K562 (cell line): ENCODE data around the gene UBE2M. TPM values are rescaled to one million over a fixed set of nuclear protein-coding genes. Genes with fewer than 3 reads are reported as not detected.

Experiments used
- EP300 ChIP-seq: IDR thresholded peaks from 2 replicates; pipeline ENCODE4 v1.6.1; 2012; ENCODE audit warnings: low read length, improper control_type of control experiment
- ESRRB ChIP-seq: fragments of 250-450 bp; sonication (Bioruptor Pico); IDR thresholded peaks from 2 replicates; pipeline ENCODE4 v1.5.0; 2020; ENCODE audit warnings: mild to moderate bottlenecking, moderate library complexity, borderline replicate concordance
- EWSR1 ChIP-seq: fragments of 450-650 bp; IDR thresholded peaks from 2 replicates; pipeline ENCODE4 v1.6.1; 2018; ENCODE audit warnings: borderline replicate concordance, mild to moderate bottlenecking, low read depth, moderate library complexity; ENCODE audit not compliant: partially characterized antibody
- GTF3C2 ChIP-seq: IDR thresholded peaks from 3 replicates; pipeline ENCODE4 v1.6.1; 2011; ENCODE audit warnings: borderline replicate concordance, mild to moderate bottlenecking, moderate library complexity; ENCODE audit not compliant: insufficient read length; ENCODE audit errors: extremely low read depth
- HMG20A ChIP-seq: fragments of 450-650 bp; formaldehyde crosslinking; conservative IDR thresholded peaks from 2 replicates; pipeline ENCODE4 v1.4.0; 2020; ENCODE audit warnings: mild to moderate bottlenecking, mixed read lengths
- HNRNPH1 ChIP-seq: fragments of 200-400 bp; formaldehyde crosslinking; optimal IDR thresholded peaks from 2 replicates; pipeline ENCODE3; 2017; ENCODE audit warnings: low read depth, mild to moderate bottlenecking, low read length, moderate library complexity
- HNRNPK ChIP-seq: fragments of 200-400 bp; formaldehyde crosslinking; IDR thresholded peaks from one replicate; pipeline ENCODE4 v1.6.1; 2018; ENCODE audit warnings: mild to moderate bottlenecking, low read depth, low read length; ENCODE audit not compliant: poor library complexity, severe bottlenecking
- KLF1 ChIP-seq: fragments of 450-650 bp; IDR thresholded peaks from 2 replicates; pipeline ENCODE4 v1.6.1; 2016; ENCODE audit warnings: missing genetic modification characterization, missing compliant biosample characterization
- LCOR ChIP-seq: sonication (generic); formaldehyde crosslinking; IDR thresholded peaks from 2 replicates; pipeline ENCODE4 v1.8.0; 2022; ENCODE audit warnings: mild to moderate bottlenecking, missing genetic modification reagents
- NCOA6 ChIP-seq: fragments of 450-650 bp; IDR thresholded peaks from 2 replicates; pipeline ENCODE4 v1.6.1; 2017; ENCODE audit warnings: mild to moderate bottlenecking
- NR2C1 ChIP-seq, 2 experiments: fragments of 450-650 bp; IDR thresholded peaks; 2 replicates each; pipeline ENCODE4 v1.6.1; 2017; ENCODE audit warnings: mild to moderate bottlenecking in 2 of 2, antibody characterized with exemption in 1 of 2, inconsistent platforms in 1 of 2, missing compliant biosample characterization in 1 of 2, missing genetic modification characterization in 1 of 2
- NRF1 ChIP-seq, 2 experiments: fragments of 450-650 bp; IDR thresholded peaks in 1 of 2; conservative IDR thresholded peaks in 1 of 2; 2 replicates each; pipeline ENCODE4 v1.6.1; 2014; ENCODE audit warnings: mild to moderate bottlenecking in 2 of 2
- OTX1 ChIP-seq: fragments of 450-650 bp; formaldehyde crosslinking; IDR thresholded peaks from 2 replicates; pipeline ENCODE4 v1.4.0; 2022; ENCODE audit warnings: mild to moderate bottlenecking
- TAF15 ChIP-seq: fragments of 200-400 bp; formaldehyde crosslinking; IDR thresholded peaks from 2 replicates; pipeline ENCODE4 v1.6.1; 2017; ENCODE audit warnings: mild to moderate bottlenecking, low read depth, low read length, moderate library complexity
- THRA ChIP-seq: fragments of 450-650 bp; IDR thresholded peaks from 2 replicates; pipeline ENCODE4 v1.6.1; 2017; ENCODE audit warnings: mild to moderate bottlenecking, moderate library complexity
- ZBED1 ChIP-seq: IDR thresholded peaks from 2 replicates; pipeline ENCODE4 v1.6.1; 2014
- ZBTB7A ChIP-seq: IDR thresholded peaks from 2 replicates; pipeline ENCODE4 v1.6.1; 2011; ENCODE audit warnings: low read depth, mild to moderate bottlenecking, low read length, moderate library complexity, borderline replicate concordance; ENCODE audit not compliant: control insufficient read depth
- ZFPM2 ChIP-seq: fragments of 250-450 bp; sonication (Bioruptor Pico); IDR thresholded peaks from 2 replicates; pipeline ENCODE4 v1.5.1; 2022; ENCODE audit warnings: mild to moderate bottlenecking
- ZNF143 ChIP-seq: sonication (generic); formaldehyde crosslinking; IDR thresholded peaks from 2 replicates; pipeline ENCODE4 v1.9.0; 2022; ENCODE audit warnings: mild to moderate bottlenecking, missing genetic modification reagents
- ZNF592 ChIP-seq: fragments of 450-650 bp; IDR thresholded peaks from 2 replicates; pipeline ENCODE4 v1.6.1; 2017; ENCODE audit warnings: antibody characterized with exemption, mild to moderate bottlenecking
- ZNF830 ChIP-seq: fragments of 250-450 bp; sonication (Bioruptor Pico); IDR thresholded peaks from 2 replicates; pipeline ENCODE4 v1.5.0; 2021; ENCODE audit warnings: mild to moderate bottlenecking
- polyA plus RNA-seq, 8 experiments: library from polyadenylated mRNA; depleted of rRNA in 4 of 8; stranded (reverse) in 5 of 8; unstranded in 3 of 8; fragments of >200 nt; fragmentation: Nextera tagmentation in 2 of 8; fragmentation: Illumina TruSeq in 1 of 8; extraction: Ambion mirVana in 2 of 8; extraction: Trizol in 1 of 8; gene quantifications; 2 replicates each; pipeline versions ENCODE4 v1.2.1 to v1.2.3, GENCODE V29; 2011 to 2014; ENCODE audit warnings: inconsistent platforms in 1 of 8, missing spikeins in 1 of 8
- total RNA-seq, 7 experiments: library from RNA; depleted of rRNA in 6 of 7; stranded (reverse); fragments of >200 nt in 6 of 7; fragmentation: Illumina TruSeq in 2 of 7; extraction: Trizol in 2 of 7; gene quantifications; 2 replicates each; pipeline versions ENCODE4 v1.2.1 to v1.2.3, GENCODE V29; 2011 to 2021; ENCODE audit warnings: low replicate concordance in 1 of 7

UBE2M gene
- total and polyA plus RNA-seq, 9 of the 15 experiments (the other 6 are each of a cell fraction or from before 2014, with no cell fraction given): 0.92 to 163 (median 85.7) TPM

GRCh38 chr19:58586133-58586765 lies 27.8 kb upstream of the UBE2M start (continued):
- no peak; the same call in 1 of the 2 replicates for TF ChIP-seq ZBTB7A
- TF ChIP-seq OTX1 (CRISPR knock-in tag): 0 out of 2 replicates have a peak, but pooled peaks have one; percentile 28
- no peak for TF ChIP-seq TAF15
- no peak for TF ChIP-seq ZBED1
- peak; percentile 27; the same call in 1 of the 2 replicates for TF ChIP-seq THRA
- no peak for TF ChIP-seq KLF1 (tag)
- TF ChIP-seq EWSR1: no peak
- TF ChIP-seq NR2C1 (IDR thresholded peaks at IDR 0.05): peak; percentile 86
- peak; percentile 73 for TF ChIP-seq NR2C1 (tag; IDR thresholded peaks at IDR 0.05)
- TF ChIP-seq ZNF830 (CRISPR knock-in tag): no peak
- no peak for TF ChIP-seq NCOA6
- TF ChIP-seq GTF3C2: no peak
- peak; percentile 39; the same call in 1 of the 2 replicates for TF ChIP-seq ZNF592
- TF ChIP-seq HNRNPK: no peak
- no peak for TF ChIP-seq NRF1 (conservative IDR thresholded peaks at IDR 0.05 in 1 of 2, IDR thresholded peaks at IDR 0.05 in 1 of 2)
- TF ChIP-seq HNRNPH1: no peak
- no peak for TF ChIP-seq ESRRB (CRISPR knock-in tag)
- no peak for TF ChIP-seq ZFPM2
- no peak for TF ChIP-seq HMG20A (CRISPR knock-in tag)
- TF ChIP-seq LCOR: no peak
- TF ChIP-seq EP300: no peak
- no peak for TF ChIP-seq ZNF143 (CRISPR knock-in tag)
